Skeletal muscle tissue (tissue), 4 donors: ENCODE data around the gene ADARB1. TPM values are rescaled to one million over a fixed set of nuclear protein-coding genes. Genes with fewer than 3 reads are reported as not detected.

Experiments
- H3K27ac ChIP-seq: one replicate; pipeline ENCODE4 v1.7.0; 2013; ENCODE audit warnings: mild to moderate bottlenecking, low read depth, low read length, inconsistent platforms
- H3K27me3 ChIP-seq, 3 donors: one replicate each; pipeline ENCODE4 v1.7.0; 2013; ENCODE audit warnings: low read length in 3 of 3; ENCODE audit not compliant: control insufficient read depth in 3 of 3, insufficient read depth in 3 of 3
- H3K36me3 ChIP-seq, 3 donors: one replicate each; pipeline ENCODE4 v1.7.0; 2013; ENCODE audit warnings: low read length in 3 of 3; ENCODE audit not compliant: control insufficient read depth in 3 of 3, insufficient read depth in 3 of 3
- H3K4me1 ChIP-seq, 3 donors: one replicate each; pipeline ENCODE4 v1.7.0; 2013; ENCODE audit warnings: low read length in 3 of 3, mild to moderate bottlenecking in 3 of 3; ENCODE audit not compliant: control insufficient read depth in 3 of 3, insufficient read depth in 3 of 3
- H3K4me3 ChIP-seq, 3 donors: one replicate each; pipeline ENCODE4 v1.7.0; 2013; ENCODE audit warnings: low read length in 3 of 3
- H3K9ac ChIP-seq, 3 donors: one replicate each; pipeline ENCODE4 v1.7.0; 2013; ENCODE audit warnings: low read length in 3 of 3, mild to moderate bottlenecking in 3 of 3, moderate library complexity in 2 of 3, low read depth in 1 of 3
- H3K9me3 ChIP-seq, 3 donors: one replicate each; pipeline ENCODE4 v1.7.0; 2013; ENCODE audit warnings: low read length in 3 of 3; ENCODE audit not compliant: control insufficient read depth in 3 of 3
- total RNA-seq: library from RNA; depleted of rRNA; stranded (reverse); fragments of >200 nt; gene quantifications from one replicate; pipeline ENCODE4 v1.2.3, GENCODE V29; 2014
- donor health status: Osteomylitis.

The ADARB1 gene
- total RNA-seq, 1 donor from 2014 or later, result 16.2 TPM

DNA sequence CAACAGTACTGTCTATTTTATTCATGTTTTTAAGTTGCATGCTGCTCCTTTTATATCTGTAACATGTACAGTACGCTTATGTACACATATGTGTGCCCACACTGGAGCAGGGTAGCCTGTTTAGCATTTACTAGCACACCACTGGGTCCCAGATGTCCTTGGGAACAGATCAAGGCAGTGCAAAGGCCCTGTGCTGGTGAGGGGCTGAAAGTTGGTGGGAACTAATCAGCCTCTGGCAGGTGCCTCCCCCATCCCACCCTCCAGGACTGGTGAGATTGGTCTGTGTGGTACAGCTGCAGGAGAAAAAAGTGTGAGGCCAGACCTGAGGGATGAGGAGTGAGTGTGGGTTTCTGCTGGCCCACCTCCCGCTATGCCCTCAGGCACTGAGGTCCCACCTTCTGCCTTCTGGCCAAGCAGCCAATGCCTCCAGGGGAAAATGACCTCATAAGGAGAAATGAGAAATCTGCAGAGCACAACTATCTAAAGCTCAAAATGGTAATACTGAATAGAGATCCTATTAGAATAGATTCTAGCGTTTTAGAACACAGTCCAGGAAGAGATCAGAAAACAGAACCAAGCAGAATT is 154.4 kb downstream of the ADARB1 start:
- Histone ChIP-seq H3K27me3 (peaks cover 5 to 24% (median 16%) of the 10 kb centered on the region in 3 donors), H3K4me1 (peaks cover 0 to 12% (median 2%) of the 10 kb centered on the region in 3 donors), H3K27ac (no peak overlapping the region), H3K9ac (no peak overlapping the region), H3K9me3 (no peaks in the 10 kb centered on the region), H3K4me3 (no peak overlapping the region), H3K36me3 (peaks cover under 1 to 1% (median 1%) of the 10 kb centered on the region in 3 donors)

DNA sequence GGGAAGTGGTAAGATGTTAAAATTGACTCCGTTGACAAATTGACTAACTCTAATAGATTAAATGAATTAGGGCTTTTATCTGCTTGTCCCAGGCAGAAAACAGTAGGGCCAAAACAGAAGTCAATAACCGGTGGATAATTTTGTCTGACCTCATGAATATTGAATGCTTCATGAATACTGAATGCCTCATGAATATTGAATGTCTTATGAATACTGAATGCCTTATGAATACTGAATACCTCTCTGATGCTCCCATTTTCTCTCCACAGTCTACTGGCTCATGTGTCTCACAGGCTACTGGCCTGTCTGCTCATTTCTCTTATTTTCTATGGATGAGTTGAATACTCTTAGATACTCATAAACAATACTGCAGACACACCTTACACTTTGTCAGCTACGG is 157.3 kb downstream of the ADARB1 start:
- Histone ChIP-seq H3K27me3 (peaks cover 14 to 38% (median 26%) of the 10 kb centered on the region in 3 donors), H3K9ac (no peak overlapping the region)

DNA sequence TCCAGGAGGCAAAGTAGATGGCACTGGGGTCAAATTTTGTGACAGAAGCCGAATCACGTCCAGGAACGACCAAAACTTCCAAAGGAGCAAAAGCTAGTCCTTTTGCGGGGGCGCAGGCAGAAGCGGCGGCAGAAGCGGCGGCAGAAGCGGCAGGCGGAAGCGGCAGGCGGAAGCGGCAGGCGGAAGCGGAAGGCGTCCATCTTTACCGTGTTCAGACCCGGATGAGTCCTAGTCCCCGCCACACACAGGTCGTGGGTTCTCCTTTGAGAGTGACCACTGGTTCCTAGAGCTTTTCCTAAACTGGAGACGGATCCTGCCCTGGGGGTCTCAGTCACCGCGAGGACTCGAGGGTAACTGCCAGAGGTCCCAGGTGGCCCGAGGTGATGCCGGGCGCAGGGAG is 159.7 kb downstream of the ADARB1 start:
- Histone ChIP-seq H3K4me3 (no peak overlapping the region), H3K9ac (no peak overlapping the region), H3K9me3 (no peaks in the 10 kb centered on the region), H3K27me3 (peaks cover 14 to 21% (median 20%) of the 10 kb centered on the region in 3 donors), H3K36me3 (no peaks in the 10 kb centered on the region), H3K4me1 (no peaks in the 10 kb centered on the region), H3K27ac (no peak overlapping the region)

More for the DNA sequence above, 157.3 kb downstream of the ADARB1 start:
- H3K27ac ChIP-seq, result no peak overlapping the region
- H3K36me3 ChIP-seq, result no peaks in the 10 kb centered on the region
- no peaks in the 10 kb centered on the region for H3K9me3 ChIP-seq
- H3K4me1 ChIP-seq, result peaks cover 0 to 12% (median 2%) of the 10 kb centered on the region in 3 donors
- H3K4me3 ChIP-seq, result no peak overlapping the region

DNA sequence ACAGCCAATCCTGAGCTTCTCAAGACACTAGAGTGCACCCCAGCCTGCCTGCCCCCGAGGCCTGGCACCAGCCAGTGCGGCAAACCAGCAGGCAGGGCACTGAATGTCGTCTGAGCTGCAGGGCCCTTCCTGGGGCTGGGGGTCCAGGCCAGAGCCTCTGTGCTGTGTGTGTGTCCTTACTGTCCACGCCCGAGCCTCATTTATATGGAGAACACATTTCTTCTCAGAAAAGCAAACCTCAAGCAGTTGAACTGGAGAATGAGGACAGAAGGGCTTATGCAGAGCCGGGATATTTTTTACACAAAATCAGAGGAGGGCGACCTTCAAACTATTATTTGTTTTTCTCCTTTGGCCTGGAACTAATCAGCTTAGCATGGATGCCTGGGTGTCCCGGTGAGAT is 160.6 kb downstream of the ADARB1 start:
- no peak overlapping the region for H3K4me3 ChIP-seq
- H3K27me3 ChIP-seq, result peaks cover 14 to 21% (median 20%) of the 10 kb centered on the region in 3 donors
- no peak overlapping the region for H3K9ac ChIP-seq
- H3K4me1 ChIP-seq, result no peaks in the 10 kb centered on the region
- no peaks in the 10 kb centered on the region for H3K9me3 ChIP-seq
- H3K36me3 ChIP-seq, result no peaks in the 10 kb centered on the region
- no peak overlapping the region for H3K27ac ChIP-seq

- H3K27me3 ChIP-seq, result peaks cover 14 to 21% (median 20%) of the 10 kb centered on the region in 3 donors
- H3K9ac ChIP-seq, result no peak overlapping the region
- no peaks in the 10 kb centered on the region for H3K36me3 ChIP-seq
- H3K27ac ChIP-seq, result no peak overlapping the region
- no peaks in the 10 kb centered on the region for H3K4me1 ChIP-seq
- H3K4me3 ChIP-seq, result no peak overlapping the region
- H3K9me3 ChIP-seq, result no peaks in the 10 kb centered on the region
Observed at GRCh38 chr21:45235488-45235887, 161.1 kb downstream of the ADARB1 start.

GRCh38 chr21:45236481-45236880 is 162.1 kb downstream of the ADARB1 start:
- Histone ChIP-seq H3K27ac (no peak overlapping the region), H3K9ac (no peak overlapping the region), H3K27me3 (peaks cover 14 to 24% (median 20%) of the 10 kb centered on the region in 3 donors), H3K4me1 (no peaks in the 10 kb centered on the region), H3K9me3 (peaks cover 0 to 2% (median under 1%) of the 10 kb centered on the region in 3 donors), H3K36me3 (no peaks in the 10 kb centered on the region), H3K4me3 (no peak overlapping the region)

DNA sequence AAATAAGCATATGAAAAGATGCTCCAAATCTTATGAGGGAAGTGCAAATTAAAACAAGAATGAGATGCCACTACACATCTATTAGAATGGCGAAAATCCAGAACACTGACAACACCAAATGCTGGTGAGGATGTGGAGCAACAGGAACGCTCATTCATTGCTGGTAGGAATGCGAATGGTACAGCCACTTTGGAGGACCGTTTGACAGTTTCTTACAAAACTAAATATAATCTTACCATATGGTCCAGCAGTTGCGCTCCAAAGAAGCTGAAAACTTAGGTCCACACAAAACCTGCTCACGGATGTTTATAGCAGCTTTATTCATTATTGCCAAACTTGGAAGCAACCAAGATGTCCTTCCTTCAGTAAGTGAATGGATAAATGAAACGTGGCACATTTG is 163.0 kb downstream of the ADARB1 start:
- H3K27me3 ChIP-seq, result peaks cover 11 to 21% (median 13%) of the 10 kb centered on the region in 3 donors
- no peaks in the 10 kb centered on the region for H3K4me1 ChIP-seq
- H3K4me3 ChIP-seq, result no peak overlapping the region
- no peak overlapping the region for H3K27ac ChIP-seq
- H3K9me3 ChIP-seq, result peaks cover 0 to 7% (median 3%) of the 10 kb centered on the region in 3 donors
- H3K9ac ChIP-seq, result no peak overlapping the region
- H3K36me3 ChIP-seq, result no peaks in the 10 kb centered on the region

DNA sequence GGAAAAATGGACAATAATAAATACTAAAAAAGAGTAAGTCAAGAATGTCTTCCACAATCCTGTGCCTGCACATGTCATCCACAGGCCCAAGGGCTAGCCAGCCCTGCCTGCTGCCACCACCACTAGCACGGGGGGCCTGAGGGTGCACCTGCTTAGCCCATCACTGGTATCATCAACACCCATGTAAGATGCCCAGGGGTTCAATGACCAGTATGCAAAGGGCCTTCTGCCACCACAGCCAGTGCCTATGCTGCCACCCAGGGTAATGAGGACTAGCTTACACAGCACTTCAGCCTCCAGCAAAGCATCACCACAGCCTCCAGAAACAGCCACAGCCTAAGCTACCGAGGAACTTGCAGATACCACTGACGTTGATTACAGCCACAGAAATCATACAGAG is 167.0 kb downstream of the ADARB1 start:
- no peaks in the 10 kb centered on the region for H3K4me1 ChIP-seq
- no peak overlapping the region for H3K4me3 ChIP-seq
- no peaks in the 10 kb centered on the region for H3K36me3 ChIP-seq
- peaks cover 7 to 20% (median 11%) of the 10 kb centered on the region in 3 donors for H3K27me3 ChIP-seq
- H3K27ac ChIP-seq, result no peak overlapping the region
- peaks cover 0 to 15% (median 5%) of the 10 kb centered on the region in 3 donors for H3K9me3 ChIP-seq
- H3K9ac ChIP-seq, result no peak overlapping the region

- Histone ChIP-seq H3K9ac (no peak overlapping the region), H3K4me1 (peaks cover 1 to 2% (median 2%) of the 10 kb centered on the region in 3 donors), H3K9me3 (peaks cover 0 to 15% (median 5%) of the 10 kb centered on the region in 3 donors), H3K27ac (no peak overlapping the region), H3K4me3 (no peak overlapping the region), H3K36me3 (no peaks in the 10 kb centered on the region), H3K27me3 (peaks cover 20 to 28% (median 21%) of the 10 kb centered on the region in 3 donors)
Observed at GRCh38 chr21:45243603-45244002, 169.2 kb downstream of the ADARB1 start.

GRCh38 chr21:45244799-45245340 is 170.5 kb downstream of the ADARB1 start:
- Histone ChIP-seq H3K27me3 (peaks cover 22 to 35% (median 26%) of the 10 kb centered on the region in 3 donors), H3K4me1 (peaks cover 6 to 8% (median 7%) of the 10 kb centered on the region in 3 donors), H3K27ac (no peak overlapping the region), H3K36me3 (no peaks in the 10 kb centered on the region), H3K9me3 (peaks cover 0 to 15% (median 5%) of the 10 kb centered on the region in 3 donors), H3K9ac (no peak overlapping the region), H3K4me3 (no peak overlapping the region)
